Neural progenitor cell (in vitro differentiated cells): Measurements from ENCODE around the gene HHAT. TPM values are rescaled to one million over a fixed set of nuclear protein-coding genes. Genes with fewer than 3 reads are reported as not detected.

ENCODE experiments used
- DNase-seq: peaks from one replicate; pipeline ENCODE4 v3.0.0-alpha.2; 2016; ENCODE audit warnings: low spot score
- H2AFZ ChIP-seq: fragments of 200-600 bp; sonication (generic); replicated peaks from 2 replicates; pipeline ENCODE4 v1.6.1; 2016; ENCODE audit warnings: antibody characterized with exemption
- H3F3A ChIP-seq: fragments of 200-600 bp; sonication (generic); 2 replicates; pipeline ENCODE4 v1.6.1; 2016; ENCODE audit warnings: antibody characterized with exemption, low read depth
- H3K27ac ChIP-seq: fragments of 200-600 bp; sonication (generic); 2 replicates; pipeline ENCODE4 v1.5.1; 2016; ENCODE audit warnings: mild to moderate bottlenecking
- H3K27me3 ChIP-seq: fragments of 200-600 bp; sonication (generic); 2 replicates; pipeline ENCODE4 v1.6.1; 2016; ENCODE audit warnings: mild to moderate bottlenecking, moderate library complexity
- H3K36me3 ChIP-seq: fragments of 200-600 bp; sonication (generic); 2 replicates; pipeline ENCODE4 v1.5.1; 2016
- H3K4me1 ChIP-seq: fragments of 200-600 bp; sonication (generic); 2 replicates; pipeline ENCODE4 v1.6.1; 2016; ENCODE audit warnings: mixed run types
- H3K4me2 ChIP-seq: fragments of 200-600 bp; sonication (generic); 2 replicates; pipeline ENCODE4 v1.6.1; 2016
- H3K4me3 ChIP-seq: fragments of 200-600 bp; sonication (generic); 2 replicates; pipeline ENCODE4 v1.5.1; 2016
- H3K79me2 ChIP-seq: fragments of 200-600 bp; sonication (generic); 2 replicates; pipeline ENCODE4 v1.6.1; 2016; ENCODE audit warnings: low read depth
- H3K9ac ChIP-seq: fragments of 200-600 bp; sonication (generic); 2 replicates; pipeline ENCODE4 v1.6.1; 2016
- H3K9me3 ChIP-seq: fragments of 200-600 bp; sonication (generic); 2 replicates; pipeline ENCODE4 v1.5.1; 2016; ENCODE audit warnings: low read depth
- H4K20me1 ChIP-seq: fragments of 200-600 bp; sonication (generic); 2 replicates; pipeline ENCODE4 v1.6.1; 2016; ENCODE audit warnings: low read depth
- H3K27ac Mint-ChIP-seq: 3 replicates; pipeline ENCODE4 v1.8.0; 2021; ENCODE audit warnings: mixed read lengths
- H3K27me3 Mint-ChIP-seq: 2 replicates; pipeline ENCODE4 v1.8.0; 2022; ENCODE audit warnings: low read depth, mild to moderate bottlenecking, inconsistent platforms, moderate library complexity, mixed read lengths; ENCODE audit not compliant: insufficient read depth
- H3K36me3 Mint-ChIP-seq: 3 replicates; pipeline ENCODE4 v1.8.0; 2021; ENCODE audit warnings: mixed read lengths
- H3K4me1 Mint-ChIP-seq: 3 replicates; pipeline ENCODE4 v1.8.0; 2021; ENCODE audit warnings: mixed read lengths
- H3K4me3 Mint-ChIP-seq: 3 replicates; pipeline ENCODE4 v1.8.0; 2021; ENCODE audit warnings: mild to moderate bottlenecking, moderate library complexity, mixed read lengths
- H3K9me3 Mint-ChIP-seq: 3 replicates; pipeline ENCODE4 v1.8.0; 2020; ENCODE audit warnings: mixed read lengths
- CTCF ChIP-seq: fragments of 200-600 bp; sonication (generic); IDR thresholded peaks from 2 replicates; pipeline ENCODE4 v1.5.1; 2017; ENCODE audit warnings: antibody characterized with exemption, mild to moderate bottlenecking
- EZH2 ChIP-seq: fragments of 200-600 bp; sonication (generic); IDR thresholded peaks from 2 replicates; pipeline ENCODE4 v1.6.1; 2017; ENCODE audit warnings: antibody characterized with exemption, mild to moderate bottlenecking, moderate library complexity
- EZH2phosphoT487 ChIP-seq: fragments of 200-600 bp; sonication (generic); IDR thresholded peaks from 2 replicates; pipeline ENCODE4 v1.6.1; 2017; ENCODE audit warnings: antibody characterized with exemption
- total RNA-seq: library from RNA; depleted of rRNA; stranded (reverse); fragments of >200 nt; gene quantifications from 2 replicates; pipeline ENCODE4 v1.2.3, GENCODE V29; 2015; ENCODE audit warnings: low replicate concordance

Gene HHAT
- total RNA-seq, 1 donor from 2014 or later: 10.3 TPM

- H2AFZ ChIP-seq: peak overlapping the region; percentile 6
- Mint-ChIP-seq H3K4me1 (peaks cover 6% of the 10 kb centered on the region), H3K9me3 (no peaks in the 10 kb centered on the region), H3K36me3 (no peaks in the 10 kb centered on the region), H3K4me3 (peak overlapping the region; percentile 88), H3K27ac (peak overlapping the region; percentile 98), H3K27me3 (peaks cover 3% of the 10 kb centered on the region)
- no peaks in the 10 kb centered on the region for H3K79me2 ChIP-seq
- H3K27ac ChIP-seq: no peak overlapping the region
- no peaks in the 10 kb centered on the region for H3K27me3 ChIP-seq
- H3K4me2 ChIP-seq: peak overlapping the region; percentile 97
- H3K4me1 ChIP-seq: peaks cover 4% of the 10 kb centered on the region
- no peak overlapping the region for H3K9ac ChIP-seq
- TF ChIP-seq CTCF (no peak), EZH2 (no peak), EZH2phosphoT487 (no peak)
- no peak for DNase-seq
- peaks cover 5% of the 10 kb centered on the region for H3F3A ChIP-seq
- H3K4me3 ChIP-seq: peak overlapping the region; percentile 73
- H4K20me1 ChIP-seq: no peaks in the 10 kb centered on the region
- no peaks in the 10 kb centered on the region for H3K36me3 ChIP-seq
- no peaks in the 10 kb centered on the region for H3K9me3 ChIP-seq
Observed at GRCh38 chr1:210310562-210311153, 18.0 kb upstream of the HHAT start.

DNA sequence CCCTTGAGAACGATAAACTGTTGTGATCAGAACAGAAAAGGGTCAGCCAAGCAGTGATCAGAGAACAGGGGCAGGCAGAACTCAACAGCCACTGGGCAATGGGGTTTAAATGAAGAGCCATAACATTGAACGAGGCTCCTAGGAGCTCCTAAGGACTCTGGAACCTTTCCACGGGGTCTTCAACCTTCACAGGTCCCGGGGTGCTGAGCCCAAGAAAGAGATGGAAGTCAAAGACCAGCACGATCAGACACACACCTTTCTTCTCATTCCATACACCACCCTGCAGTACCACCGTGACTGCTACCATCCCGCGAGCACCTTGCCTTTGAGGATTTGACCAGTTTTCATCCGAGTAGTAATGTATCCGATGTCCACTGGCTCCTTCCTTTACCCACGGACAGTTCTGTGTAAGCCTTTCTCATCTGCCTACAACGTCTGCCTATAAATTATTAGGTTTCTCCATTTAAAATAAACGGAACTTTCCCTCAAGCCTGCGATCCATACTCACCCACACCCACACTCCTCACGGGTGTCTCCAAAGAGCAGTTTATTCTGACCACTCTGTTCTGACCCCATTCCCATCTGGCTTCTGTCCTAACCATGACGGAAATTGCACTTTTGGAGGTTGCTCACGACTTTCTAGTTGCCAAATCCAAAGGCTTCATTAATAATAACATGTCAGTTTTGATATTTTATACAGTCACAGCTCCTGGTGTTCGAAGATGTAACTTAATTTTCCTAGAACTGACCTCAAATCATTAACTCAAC lies 16.8 kb upstream of the HHAT start:
- Histone ChIP-seq H3F3A (peaks cover 5% of the 10 kb centered on the region), H3K9ac (no peak overlapping the region), H3K79me2 (no peaks in the 10 kb centered on the region), H2AFZ (peak overlapping the region; percentile 96), H3K9me3 (no peaks in the 10 kb centered on the region), H3K36me3 (no peaks in the 10 kb centered on the region), H3K27me3 (no peaks in the 10 kb centered on the region), H4K20me1 (no peaks in the 10 kb centered on the region), H3K27ac (no peak overlapping the region), H3K4me3 (peak overlapping the region; percentile 73), H3K4me2 (peak overlapping the region; percentile 97), H3K4me1 (peaks cover 4% of the 10 kb centered on the region)
- peaks cover 3% of the 10 kb centered on the region for H3K27me3 Mint-ChIP-seq
- no peak overlapping the region for H3K27ac Mint-ChIP-seq
- H3K4me1 Mint-ChIP-seq: peaks cover 6% of the 10 kb centered on the region
- no peak for DNase-seq
- H3K9me3 Mint-ChIP-seq: no peaks in the 10 kb centered on the region
- TF ChIP-seq CTCF (no peak), EZH2phosphoT487 (no peak), EZH2 (no peak)
- peak overlapping the region; percentile 88 for H3K4me3 Mint-ChIP-seq
- H3K36me3 Mint-ChIP-seq: no peaks in the 10 kb centered on the region

GRCh38 chr1:210313046-210313595 lies 15.6 kb upstream of the HHAT start:
- Mint-ChIP-seq H3K27me3 (no peaks in the 10 kb centered on the region), H3K36me3 (no peaks in the 10 kb centered on the region), H3K4me3 (no peak overlapping the region), H3K27ac (no peak overlapping the region), H3K4me1 (peaks cover 6% of the 10 kb centered on the region), H3K9me3 (no peaks in the 10 kb centered on the region)
- Histone ChIP-seq H3K36me3 (no peaks in the 10 kb centered on the region), H3K4me1 (peaks cover 4% of the 10 kb centered on the region), H3K27me3 (no peaks in the 10 kb centered on the region), H3K4me2 (no peak overlapping the region), H4K20me1 (no peaks in the 10 kb centered on the region), H3K9ac (no peak overlapping the region), H3K9me3 (no peaks in the 10 kb centered on the region), H3F3A (peaks cover 5% of the 10 kb centered on the region), H3K79me2 (no peaks in the 10 kb centered on the region), H3K4me3 (no peak overlapping the region), H3K27ac (no peak overlapping the region), H2AFZ (no peak overlapping the region)
- TF ChIP-seq EZH2phosphoT487 (no peak), CTCF (no peak), EZH2 (no peak)
- no peak for DNase-seq
